Keratinocyte (primary cell): ENCODE measurements around the gene DGLUCY. TPM values are rescaled to one million over a fixed set of nuclear protein-coding genes. Genes with fewer than 3 reads are reported as not detected.
A peak's percentile ranks its signal among the peaks of the same experiment; 100 is the strongest.

Experiments used
- DNase-seq: peaks from one replicate; pipeline ENCODE4 v3.0.0-alpha.2; 2011; ENCODE audit warnings: low read depth, missing footprints, low spot score
- FAIRE-seq: peaks from 2 replicates; lab custom pipeline; 2011; peaks lifted over from hg19 to GRCh38; lab: Jason Lieb, UNC
- H2AFZ ChIP-seq: 2 replicates; pipeline ENCODE4 v1.6.0; 2012; ENCODE audit warnings: low read length, control low read depth, inconsistent platforms; ENCODE audit not compliant: control insufficient read depth
- H3K27ac ChIP-seq: 2 replicates; pipeline ENCODE4 v1.5.1; 2011; ENCODE audit warnings: low read length; ENCODE audit not compliant: control insufficient read depth, insufficient read depth
- H3K27me3 ChIP-seq: 3 replicates; pipeline ENCODE4 v1.6.0; 2011; ENCODE audit warnings: low read length; ENCODE audit not compliant: control insufficient read depth, insufficient read depth; ENCODE audit errors: extremely low read depth
- H3K36me3 ChIP-seq, 2 experiments: 2 replicates in 1 of 2; 3 replicates in 1 of 2; pipeline ENCODE4 v1.5.1; 2011; ENCODE audit warnings: low read length in 2 of 2, mild to moderate bottlenecking in 1 of 2; ENCODE audit not compliant: control insufficient read depth in 2 of 2, insufficient read depth in 2 of 2; ENCODE audit errors: extremely low read depth in 1 of 2
- H3K4me1 ChIP-seq: 3 replicates; pipeline ENCODE4 v1.5.1; 2011; ENCODE audit warnings: low read length; ENCODE audit not compliant: control insufficient read depth, insufficient read depth; ENCODE audit errors: extremely low read depth
- H3K4me2 ChIP-seq: 3 replicates; pipeline ENCODE4 v1.6.0; 2011; ENCODE audit warnings: low read depth, low read length; ENCODE audit not compliant: control insufficient read depth, insufficient read depth; ENCODE audit errors: extremely low read depth
- H3K4me3 ChIP-seq, 3 experiments: fragments of 200-600 bp in 1 of 3; sonication (generic) in 1 of 3; 2 replicates in 2 of 3; 3 replicates in 1 of 3; pipeline ENCODE4 v1.5.1; 2011 to 2016; ENCODE audit warnings: low read length in 3 of 3, mild to moderate bottlenecking in 3 of 3, control low read depth in 2 of 3, inconsistent platforms in 1 of 3, low read depth in 1 of 3, mixed read lengths in 1 of 3, mixed run types in 1 of 3, moderate library complexity in 1 of 3; ENCODE audit not compliant: control insufficient read depth in 2 of 3, insufficient read depth in 2 of 3; ENCODE audit errors: extremely low read depth in 1 of 3
- H3K79me2 ChIP-seq: 2 replicates; pipeline ENCODE4 v1.6.0; 2012; ENCODE audit warnings: low read length; ENCODE audit not compliant: control insufficient read depth, insufficient read depth
- H3K9ac ChIP-seq: 3 replicates; pipeline ENCODE4 v1.6.0; 2011; ENCODE audit warnings: low read length; ENCODE audit not compliant: control insufficient read depth, insufficient read depth; ENCODE audit errors: extremely low read depth
- H3K9me1 ChIP-seq: 3 replicates; pipeline ENCODE4 v1.6.0; 2011; ENCODE audit warnings: low read length; ENCODE audit not compliant: control insufficient read depth, insufficient read depth; ENCODE audit errors: extremely low read depth
- H3K9me3 ChIP-seq: 2 replicates; pipeline ENCODE4 v1.5.1; 2012; ENCODE audit warnings: low read depth, low read length; ENCODE audit not compliant: control insufficient read depth
- H4K20me1 ChIP-seq: 3 replicates; pipeline ENCODE4 v1.6.0; 2011; ENCODE audit warnings: low read length; ENCODE audit not compliant: control insufficient read depth, insufficient read depth; ENCODE audit errors: extremely low read depth
- CTCF ChIP-seq, 3 experiments: IDR thresholded peaks in 1 of 3; conservative IDR thresholded peaks in 1 of 3; optimal IDR thresholded peaks in 1 of 3; 2 replicates in 2 of 3; 3 replicates in 1 of 3; pipeline versions ENCODE3 to v1.5.1; 2011; ENCODE audit warnings: low read length in 3 of 3, mild to moderate bottlenecking in 3 of 3, moderate library complexity in 2 of 3, control low read depth in 1 of 3, inconsistent platforms in 1 of 3; ENCODE audit not compliant: insufficient read depth in 2 of 3; ENCODE audit errors: extremely low read depth in 1 of 3
- EZH2 ChIP-seq: IDR thresholded peaks from one replicate; pipeline ENCODE4 v1.6.1; 2012; ENCODE audit warnings: inconsistent platforms, mild to moderate bottlenecking, low read length, moderate library complexity
- dilution Hi-C: fragments of 300-500 bp; cut with MboI; formaldehyde crosslinking; loops from one replicate; pipeline ENCODE4 v1.7.0; 2020; ENCODE audit warnings: low sequenced_read_pairs; ENCODE audit not compliant: extremely low pct_ligation_motif_present
- polyA plus RNA-seq, 5 experiments: library from polyadenylated mRNA; depleted of rRNA in 3 of 5; stranded (reverse) in 3 of 5; stranded (forward) in 1 of 5; unstranded in 1 of 5; fragments of >200 nt; gene quantifications; 1 replicate in 1 of 5; 2 replicates in 3 of 5; 3 replicates in 1 of 5; pipeline versions ENCODE4 v1.2.1 to v1.2.3, GENCODE V29; 2011 to 2012; ENCODE audit warnings: missing spikeins in 2 of 5, low read depth in 1 of 5, low replicate concordance in 1 of 5

The DGLUCY gene
- polyA plus RNA-seq, 1 donor (not counting 4 experiments of a cell fraction or from before 2014, with no cell fraction given) = 19.4 TPM

GRCh38 chr14:91255026-91255695 is 141.3 kb downstream of the DGLUCY start:
- Histone ChIP-seq H3K9ac (no peak overlapping the region), H3K9me1 (no peaks in the 10 kb centered on the region), H3K4me3 (no peak overlapping the region), H2AFZ (no peak overlapping the region), H3K4me2 (no peak overlapping the region), H3K4me1 (peaks cover 18% of the 10 kb centered on the region), H3K9me3 (no peaks in the 10 kb centered on the region), H3K27ac (no peak overlapping the region), H3K36me3 (no peaks in the 10 kb centered on the region), H4K20me1 (no peaks in the 10 kb centered on the region), H3K27me3 (no peaks in the 10 kb centered on the region), H3K79me2 (no peaks in the 10 kb centered on the region)
- TF ChIP-seq EZH2 (no peak), CTCF (optimal IDR thresholded peaks at IDR 0.05 in 1 of 3, IDR thresholded peaks at IDR 0.05 in 1 of 3, conservative IDR thresholded peaks at IDR 0.05 in 1 of 3; ENCODE audit: extremely low read depth in 1 of 3, insufficient read depth in 2 of 3, low read length in 3 of 3) (peak in 1 of 3 experiments; percentile 48)
- no peak for FAIRE-seq
- dilution Hi-C loops = no loop called here
- no peak for DNase-seq

GRCh38 chr14:91256661-91257060 is 142.8 kb downstream of the DGLUCY start:
- no peak overlapping the region for H3K27ac ChIP-seq
- TF ChIP-seq EZH2 (no peak), CTCF (optimal IDR thresholded peaks at IDR 0.05 in 1 of 3, IDR thresholded peaks at IDR 0.05 in 1 of 3, conservative IDR thresholded peaks at IDR 0.05 in 1 of 3; ENCODE audit: extremely low read depth in 1 of 3, insufficient read depth in 2 of 3, low read length in 3 of 3) (no peak)
- H3K36me3 ChIP-seq = no peaks in the 10 kb centered on the region
- no peak overlapping the region for H3K4me2 ChIP-seq
- DNase-seq (no peak), FAIRE-seq (no peak)
- no peaks in the 10 kb centered on the region for H3K9me1 ChIP-seq
- H3K4me1 ChIP-seq = peaks cover 18% of the 10 kb centered on the region
- H4K20me1 ChIP-seq = no peaks in the 10 kb centered on the region
- no peak overlapping the region for H3K9ac ChIP-seq
- H2AFZ ChIP-seq = no peak overlapping the region
- H3K9me3 ChIP-seq = no peaks in the 10 kb centered on the region
- dilution Hi-C loops = no loop called here
- H3K4me3 ChIP-seq = no peak overlapping the region
- no peaks in the 10 kb centered on the region for H3K27me3 ChIP-seq
- no peaks in the 10 kb centered on the region for H3K79me2 ChIP-seq
